Stimulated activated CD8-positive, alpha-beta memory T cell treated with anti-CD3 and anti-CD28 coated beads, Interleukin-4, amount 100 ng/mL, for 4 hours (primary cell): ENCODE results near the gene IDH2.
A peak's percentile ranks its signal among the peaks of the same experiment; 100 is the strongest.

Source experiments
- DNase-seq, 2 donors: peaks; one replicate each; pipeline ENCODE4 v3.0.0-alpha.2; 2020; ENCODE audit warnings: low read depth in 2 of 2, low spot score in 1 of 2

The IDH2 gene

GRCh38 chr15:90044916-90045371 lies 57.3 kb downstream of the IDH2 start:
- DNase-seq: no peak

- no peak for DNase-seq
These were observed 58.1 kb downstream of the IDH2 start for GRCh38 chr15:90044191-90044590.

- DNase-seq: no peak
These were observed 58.7 kb downstream of the IDH2 start for GRCh38 chr15:90043530-90044010.

DNA sequence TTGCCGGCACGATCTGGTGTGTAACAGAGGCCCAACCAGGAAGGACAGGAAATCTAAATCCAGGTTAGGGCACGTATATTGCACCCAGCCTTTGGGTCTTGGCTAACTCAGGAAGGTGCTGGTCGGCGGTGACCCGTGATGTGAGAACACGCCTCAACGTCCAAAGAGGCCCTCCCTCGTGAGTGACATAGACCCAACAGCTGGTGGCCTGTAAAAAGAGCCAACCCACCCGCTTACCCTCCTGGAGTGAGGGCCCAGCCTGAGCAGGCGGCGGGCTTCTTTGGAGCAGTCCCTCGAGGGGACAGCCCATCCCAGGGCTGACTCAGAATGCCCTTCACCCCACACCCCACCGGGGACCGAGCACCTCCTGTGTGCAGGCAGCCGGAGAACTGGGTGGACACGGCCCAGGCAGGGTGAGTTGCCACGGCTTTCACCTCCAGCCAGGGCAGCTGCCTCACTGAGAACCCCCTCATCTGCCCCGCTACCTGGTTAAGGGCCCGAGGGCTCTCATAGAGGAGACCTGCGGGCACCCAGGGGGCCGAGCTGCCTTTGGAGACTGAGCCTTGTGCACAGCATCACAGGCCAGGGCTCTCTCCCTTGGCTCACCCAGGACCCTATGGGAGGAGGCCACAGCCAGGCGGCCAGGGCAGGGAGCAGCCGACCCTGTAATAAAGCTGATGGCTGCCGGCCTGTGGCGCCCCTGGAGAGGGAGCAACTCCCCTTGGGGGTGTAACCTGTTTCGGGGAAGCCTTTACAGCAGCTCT lies 59.3 kb downstream of the IDH2 start:
- no peak for DNase-seq

GRCh38 chr15:90042356-90042755 lies 59.9 kb downstream of the IDH2 start:
- DNase-seq: no peak

DNA sequence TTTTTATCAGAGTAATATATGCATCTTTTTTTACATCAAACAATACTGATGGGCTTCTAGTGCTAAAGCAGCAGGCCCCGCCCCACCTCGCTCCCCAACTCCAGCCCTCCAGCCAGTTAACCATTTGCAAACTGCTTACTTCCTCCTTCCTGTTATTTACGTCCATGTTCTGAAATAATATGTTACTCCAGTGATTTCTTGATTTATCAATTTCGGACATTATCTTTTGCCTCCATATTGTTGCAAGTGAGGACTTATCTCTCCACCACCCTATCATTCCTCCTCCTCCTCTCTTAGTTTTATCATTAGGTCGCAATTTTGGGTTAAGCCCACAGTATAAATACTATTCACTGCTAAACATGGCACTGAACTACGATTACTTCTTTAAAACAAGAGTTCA lies 61.6 kb downstream of the IDH2 start:
- no peak for DNase-seq

DNA sequence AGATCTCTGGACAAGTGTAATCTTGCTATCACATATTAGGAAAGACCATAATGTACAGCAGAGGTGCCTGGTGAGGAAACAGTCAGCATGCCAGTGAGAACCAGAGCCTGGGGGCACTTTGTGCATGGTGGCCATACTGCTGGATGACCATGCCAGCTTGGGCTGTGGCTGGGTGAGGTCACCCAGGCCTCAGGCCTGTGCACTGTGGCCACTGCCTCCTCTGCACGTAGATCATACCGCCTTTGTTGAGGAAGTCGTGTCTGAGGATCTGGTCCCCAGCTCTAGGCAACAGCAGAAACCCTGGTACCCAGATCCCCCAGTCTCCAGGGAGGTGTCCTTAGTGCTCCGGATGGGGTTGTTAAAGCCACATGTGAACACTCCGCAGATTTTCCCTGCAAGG lies 62.3 kb downstream of the IDH2 start:
- DNase-seq: no peak

GRCh38 chr15:90038632-90039095 lies 63.6 kb downstream of the IDH2 start:
- no peak for DNase-seq

DNA sequence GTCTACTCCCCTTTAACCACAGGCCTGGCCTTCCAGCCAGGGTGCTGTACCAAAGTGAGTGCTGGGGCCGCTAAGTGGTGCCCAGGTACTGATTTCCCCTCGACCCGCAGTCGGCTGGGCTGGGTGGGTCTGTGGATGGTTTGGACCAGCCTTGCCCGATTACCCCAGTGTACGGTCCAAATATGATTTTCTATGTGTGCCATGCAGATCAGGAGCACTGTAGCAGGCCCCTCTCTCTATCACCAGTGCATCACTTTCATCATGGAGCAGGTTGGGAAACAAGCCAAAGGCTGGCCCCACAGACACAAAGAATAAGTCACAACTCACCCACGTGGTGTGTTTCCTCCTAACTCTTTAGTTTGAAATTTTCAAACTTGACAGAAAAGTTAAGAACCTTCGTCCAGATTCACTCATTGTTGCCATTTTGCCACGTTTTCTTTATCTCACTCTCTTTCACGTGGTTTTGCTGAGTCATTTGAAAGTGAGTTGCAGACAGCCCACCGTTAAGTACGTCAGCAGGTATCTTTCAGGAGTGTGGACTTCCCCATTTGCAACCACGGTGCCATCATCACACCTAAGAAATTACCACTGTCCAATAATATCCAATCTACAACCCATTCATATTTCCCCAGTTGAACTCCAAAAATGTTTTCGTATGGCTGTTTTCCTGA lies 64.2 kb downstream of the IDH2 start:
- DNase-seq: peak in 1 of 2 donors; percentile 21

- no peak for DNase-seq
These were observed 64.8 kb downstream of the IDH2 start for GRCh38 chr15:90037511-90037860.

GRCh38 chr15:90036806-90037510 lies 65.3 kb downstream of the IDH2 start:
- no peak for DNase-seq

- no peak for DNase-seq
These were observed 65.9 kb downstream of the IDH2 start for GRCh38 chr15:90036343-90036742.

DNA sequence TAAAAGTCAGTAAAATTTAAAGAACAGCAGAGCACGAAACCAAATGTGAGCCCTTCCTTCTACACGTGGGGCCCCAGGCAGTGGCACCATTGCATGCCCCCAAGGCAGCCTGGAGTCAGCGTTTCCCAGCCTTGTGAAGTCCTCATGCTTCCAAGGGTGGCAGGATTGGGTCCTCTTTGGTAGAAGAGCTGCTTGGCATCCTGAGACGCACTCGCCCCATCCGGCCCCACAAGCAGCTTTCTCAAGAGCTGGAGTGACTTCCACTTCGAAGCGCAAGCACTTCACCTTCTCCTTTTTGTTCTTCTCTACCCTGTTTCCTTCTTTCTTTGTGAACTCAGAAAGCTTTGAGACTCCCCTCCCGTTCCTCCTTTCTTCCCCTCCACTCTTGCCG lies 66.4 kb downstream of the IDH2 start:
- no peak for DNase-seq

GRCh38 chr15:90035095-90035839 lies 67.0 kb downstream of the IDH2 start:
- peak in 1 of 2 donors; percentile 12 for DNase-seq

GRCh38 chr15:90033448-90033847 lies 68.8 kb downstream of the IDH2 start:
- no peak for DNase-seq
